Measurements from ENCODE around the gene DAPK1. TPM values are rescaled to one million over a fixed set of nuclear protein-coding genes. Genes with fewer than 3 reads are reported as not detected.
A peak's percentile ranks its signal among the peaks of the same experiment; 100 is the strongest.

Gene DAPK1
- total RNA-seq, 1 experiment from 2014 or later: not detected

DNA sequence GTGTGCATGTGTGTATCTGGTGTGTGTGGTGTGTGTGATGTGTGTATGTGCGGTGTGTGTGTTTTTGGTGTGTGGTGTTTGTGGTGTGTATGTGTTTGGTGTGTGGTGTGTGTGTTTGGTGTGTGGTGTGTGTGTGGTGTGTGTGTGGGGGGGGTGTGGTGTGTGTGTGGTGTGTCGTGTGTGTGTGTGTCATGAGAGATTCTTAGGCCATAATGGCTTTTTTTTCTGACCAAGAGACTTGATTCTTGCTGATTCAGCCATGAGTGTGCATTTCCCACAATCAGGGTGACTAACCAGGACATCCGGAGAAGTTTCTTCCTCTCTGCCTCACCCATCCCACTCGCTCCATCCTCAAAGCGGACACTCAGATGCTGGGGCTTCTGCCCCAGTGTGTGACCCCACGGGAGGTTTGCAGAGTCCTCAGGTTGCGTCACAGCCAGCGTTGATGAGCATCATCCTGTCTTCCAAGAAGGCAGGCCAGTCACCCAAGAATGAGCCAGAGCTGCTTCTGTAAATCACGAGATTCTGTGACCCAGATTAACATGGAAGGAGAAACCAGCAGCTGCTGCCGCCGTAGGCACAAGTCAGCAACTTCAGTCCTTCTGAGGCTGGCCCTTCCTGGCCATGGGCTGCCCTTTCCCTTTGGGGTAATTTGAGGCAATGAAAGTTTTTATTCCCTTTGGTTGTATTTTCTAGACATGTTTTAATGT lies 215.8 kb downstream of the DAPK1 start:
- DNase-seq (ENCODE audit: low spot score): no peak

DNA sequence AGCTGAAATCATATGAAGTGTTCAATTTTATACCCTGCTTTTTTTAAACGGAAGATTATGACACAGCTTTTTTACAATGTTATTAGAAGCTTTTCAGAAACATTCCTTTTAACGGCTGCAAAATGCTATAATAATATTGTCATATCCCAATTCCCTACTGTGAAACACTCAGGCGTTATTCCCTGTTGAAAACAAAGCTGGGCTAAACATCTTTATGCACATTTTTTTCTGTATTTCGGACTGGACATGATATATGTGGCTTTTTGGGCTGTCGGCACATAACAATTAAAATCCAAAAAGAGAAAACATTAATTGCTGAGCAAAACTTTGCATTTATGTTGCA lies 216.3 kb downstream of the DAPK1 start:
- in situ Hi-C loops (cut with HindIII; ENCODE audit: low sequenced_read_pairs): no loop called here
- DNase-seq (ENCODE audit: low spot score): no peak

More for the DNA sequence above, 215.8 kb downstream of the DAPK1 start:
- in situ Hi-C loops (cut with HindIII; ENCODE audit: low sequenced_read_pairs): no loop called here

DNA sequence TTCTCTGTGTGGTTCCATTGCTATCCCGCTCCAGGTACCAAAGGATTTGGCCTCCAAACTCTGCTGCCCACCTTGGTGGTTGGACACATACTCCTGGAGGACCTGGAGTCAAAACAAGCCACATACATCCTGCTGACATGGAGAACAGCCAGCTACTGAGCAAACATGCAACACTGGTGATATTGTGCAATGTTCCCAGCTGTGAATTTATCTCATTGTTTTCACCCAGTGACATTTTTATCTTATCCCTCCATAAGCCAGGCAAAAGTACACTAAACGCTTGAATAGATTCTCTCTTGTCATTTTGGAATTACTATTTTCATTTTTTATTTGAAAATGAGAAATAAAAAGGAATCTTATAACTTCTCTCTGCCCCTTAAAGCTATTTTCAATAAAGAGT lies 217.2 kb downstream of the DAPK1 start:
- in situ Hi-C loops (cut with HindIII; ENCODE audit: low sequenced_read_pairs): no loop called here
- no peak for DNase-seq (ENCODE audit: low spot score)

DNA sequence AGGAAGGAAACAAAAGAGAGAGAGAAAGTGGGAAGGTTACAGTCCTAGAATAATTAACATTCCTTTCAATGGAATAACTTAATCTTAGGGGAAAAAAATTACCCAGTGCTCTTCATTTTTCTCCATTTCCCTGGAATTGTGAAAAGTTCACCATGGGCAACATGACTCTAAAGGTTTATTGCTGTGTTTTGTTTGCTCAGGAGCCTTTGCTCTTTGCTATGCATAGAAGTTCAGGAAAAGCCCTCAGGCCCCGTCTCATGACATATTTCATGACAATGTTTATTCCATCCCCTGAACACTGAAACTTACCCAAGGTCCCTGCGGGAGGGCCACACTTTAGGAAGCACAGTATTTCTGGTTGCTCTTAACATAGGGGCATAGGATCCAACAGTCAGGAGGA lies 218.5 kb downstream of the DAPK1 start:
- no peak for DNase-seq (ENCODE audit: low spot score)
- in situ Hi-C loops (cut with HindIII; ENCODE audit: low sequenced_read_pairs): no loop called here

DNA sequence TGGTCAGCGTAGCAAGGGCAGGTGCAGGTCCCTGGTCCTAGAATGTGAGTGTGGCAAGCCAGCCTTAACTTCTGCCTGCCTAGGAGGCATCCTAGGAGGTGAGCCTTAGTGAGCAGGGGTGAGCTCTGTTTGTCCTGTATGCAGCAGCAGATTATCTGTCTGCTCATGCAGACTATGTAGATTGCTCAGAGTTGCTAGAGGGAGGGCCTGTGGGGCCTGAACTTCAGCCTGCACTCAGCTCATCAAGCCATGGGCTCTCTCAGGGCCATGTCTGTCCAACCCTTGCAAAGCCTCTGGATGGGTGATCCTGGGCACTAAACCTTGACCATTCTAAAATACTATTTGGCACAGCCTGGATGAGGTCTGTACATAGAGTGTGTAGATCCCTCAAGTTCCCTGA lies 219.8 kb downstream of the DAPK1 start:
- DNase-seq (ENCODE audit: low spot score): no peak
- in situ Hi-C loops (cut with HindIII; ENCODE audit: low sequenced_read_pairs): no loop called here

DNA sequence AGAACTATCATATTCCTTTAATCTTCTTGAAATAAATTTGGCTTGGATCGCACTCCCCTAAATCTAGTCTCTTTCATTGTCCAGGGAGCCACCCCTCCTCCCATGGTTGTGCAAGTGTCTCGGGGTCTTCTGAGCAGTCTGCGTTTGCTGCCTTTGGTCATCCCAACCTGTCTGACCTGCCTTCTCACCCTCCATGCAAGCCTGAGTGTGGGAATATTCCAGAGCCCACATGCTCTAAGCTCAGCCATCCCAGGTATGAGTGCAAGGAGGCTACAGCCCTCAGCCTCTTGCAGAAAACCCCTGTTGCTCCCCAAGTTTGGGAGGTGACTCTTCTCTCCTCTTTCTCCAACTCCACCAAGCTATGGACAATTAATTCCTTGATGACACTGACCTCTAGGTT lies 220.6 kb downstream of the DAPK1 start:
- DNase-seq (ENCODE audit: low spot score): no peak
- in situ Hi-C loops (cut with HindIII; ENCODE audit: low sequenced_read_pairs): no loop called here

DNA sequence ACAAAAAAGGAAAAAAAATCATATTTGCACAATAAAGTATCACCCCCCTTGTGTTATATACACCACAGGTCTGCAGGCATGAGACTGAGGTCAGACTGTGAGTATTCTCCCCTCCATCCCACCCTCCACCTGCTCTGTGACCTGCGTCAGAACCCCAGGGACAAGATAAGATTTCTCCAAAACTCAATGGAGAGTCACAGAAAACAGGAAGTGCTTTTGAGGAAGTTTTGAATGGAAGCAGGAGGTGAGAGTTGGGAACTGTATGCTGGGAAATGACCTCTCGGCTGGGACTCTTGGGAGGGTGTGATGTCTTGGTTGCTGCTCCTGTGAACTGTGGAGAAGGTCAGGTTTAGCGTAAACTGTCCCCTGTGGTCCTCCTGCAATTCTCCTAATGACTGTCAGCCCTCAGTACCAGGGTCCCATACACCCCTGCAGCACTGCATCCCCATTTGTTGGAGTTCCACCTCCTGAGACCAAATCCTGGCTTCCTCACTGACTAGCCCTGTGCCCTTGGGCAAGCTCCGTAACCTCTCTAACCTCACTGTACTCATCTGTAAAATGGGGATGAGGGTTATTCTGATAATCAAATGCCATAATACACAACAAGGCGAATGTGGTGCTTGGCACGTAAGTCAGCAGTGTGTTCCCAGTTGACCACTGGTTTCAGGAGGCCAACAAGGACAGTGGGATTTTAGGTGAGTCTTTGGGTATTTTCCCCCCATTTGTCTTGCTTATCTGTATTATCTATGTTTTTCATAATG lies 221.4 kb downstream of the DAPK1 start:
- no peak for DNase-seq (ENCODE audit: low spot score)
- in situ Hi-C loops (cut with HindIII; ENCODE audit: low sequenced_read_pairs): no loop called here

DNA sequence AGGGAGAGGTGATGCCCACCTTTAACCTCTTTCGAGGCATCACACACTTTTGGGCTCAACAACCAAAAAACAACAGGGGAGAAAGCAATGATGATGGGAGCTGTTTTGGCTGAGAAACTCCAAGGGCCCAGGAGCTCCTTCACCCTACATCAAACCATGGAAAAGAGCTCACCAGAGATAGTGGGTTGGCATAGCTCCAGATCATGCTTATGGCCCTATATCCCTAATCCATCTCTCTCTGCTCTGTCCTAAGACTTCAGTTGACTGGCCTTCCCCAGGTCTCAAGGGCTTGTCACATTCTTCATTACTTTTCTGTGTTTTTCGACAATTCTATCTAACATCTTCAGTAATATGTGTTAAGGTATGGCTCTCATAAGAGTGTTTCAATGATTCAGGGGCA lies 222.5 kb downstream of the DAPK1 start:
- in situ Hi-C loops (cut with HindIII; ENCODE audit: low sequenced_read_pairs): no loop called here
- DNase-seq (ENCODE audit: low spot score): no peak

DNA sequence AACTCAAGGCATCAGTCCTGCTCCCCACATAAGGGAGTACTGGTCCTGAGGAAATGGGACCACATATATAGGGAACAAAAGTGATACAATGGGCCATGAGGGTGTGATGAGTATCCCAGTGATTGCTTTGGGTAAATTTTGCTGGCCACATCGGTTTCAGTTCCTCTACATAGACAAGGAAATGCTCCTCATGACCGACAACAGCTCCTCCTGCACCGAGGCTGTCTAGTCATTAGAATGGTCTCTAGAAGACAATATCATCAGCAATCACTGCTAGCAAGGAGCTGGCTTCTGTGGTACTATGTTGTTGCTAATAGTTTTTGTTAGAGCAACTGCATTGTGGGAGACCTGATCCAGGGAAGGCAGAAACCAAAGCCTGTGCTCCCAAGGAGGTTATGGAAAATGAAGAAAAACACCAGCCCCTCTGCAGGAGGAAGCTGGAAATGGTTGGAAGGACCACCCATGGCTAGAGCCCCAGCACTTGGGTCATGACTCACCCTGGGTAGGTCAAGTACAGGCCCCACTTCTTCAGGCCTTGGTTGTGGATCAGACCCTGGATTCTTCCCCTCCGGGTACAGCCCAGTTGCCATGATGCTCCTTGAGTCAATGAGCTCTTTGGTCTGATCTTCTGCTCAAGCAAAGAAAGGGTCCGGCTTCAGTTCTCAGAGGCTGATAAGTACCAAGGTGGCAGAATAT lies 224.9 kb downstream of the DAPK1 start:
- no peak for DNase-seq (ENCODE audit: low spot score)
- in situ Hi-C loops (cut with HindIII; ENCODE audit: low sequenced_read_pairs): no loop called here

DNA sequence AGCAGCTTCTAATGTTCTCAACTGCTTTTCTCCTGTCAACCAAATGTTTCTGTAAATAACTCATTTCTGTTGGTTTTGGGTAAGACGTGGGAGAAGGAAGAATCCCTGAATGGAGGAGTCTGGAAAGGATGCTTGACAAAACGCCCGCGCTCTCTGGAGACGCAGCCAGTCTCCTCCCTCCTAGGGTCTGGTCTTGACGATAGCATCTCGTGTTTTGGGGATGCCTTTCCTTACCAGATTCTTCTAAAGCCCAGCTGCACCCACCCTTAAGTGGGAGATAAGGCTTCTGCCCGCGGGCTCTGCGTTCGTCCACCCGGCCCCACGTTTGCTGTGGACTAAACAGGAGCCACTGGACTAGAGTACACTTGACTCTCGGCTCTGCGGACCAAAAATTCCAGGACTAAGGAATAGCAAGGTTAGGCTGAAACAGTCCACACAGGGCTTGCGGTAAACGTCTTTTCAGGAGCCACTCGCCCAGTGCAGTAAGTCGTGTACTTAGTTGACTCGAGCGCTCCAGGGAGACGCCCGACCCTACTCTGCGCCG lies 227.8 kb downstream of the DAPK1 start:
- in situ Hi-C loops (cut with HindIII; ENCODE audit: low sequenced_read_pairs): no loop called here
- peak; percentile 76 for DNase-seq (ENCODE audit: low spot score)

DNA sequence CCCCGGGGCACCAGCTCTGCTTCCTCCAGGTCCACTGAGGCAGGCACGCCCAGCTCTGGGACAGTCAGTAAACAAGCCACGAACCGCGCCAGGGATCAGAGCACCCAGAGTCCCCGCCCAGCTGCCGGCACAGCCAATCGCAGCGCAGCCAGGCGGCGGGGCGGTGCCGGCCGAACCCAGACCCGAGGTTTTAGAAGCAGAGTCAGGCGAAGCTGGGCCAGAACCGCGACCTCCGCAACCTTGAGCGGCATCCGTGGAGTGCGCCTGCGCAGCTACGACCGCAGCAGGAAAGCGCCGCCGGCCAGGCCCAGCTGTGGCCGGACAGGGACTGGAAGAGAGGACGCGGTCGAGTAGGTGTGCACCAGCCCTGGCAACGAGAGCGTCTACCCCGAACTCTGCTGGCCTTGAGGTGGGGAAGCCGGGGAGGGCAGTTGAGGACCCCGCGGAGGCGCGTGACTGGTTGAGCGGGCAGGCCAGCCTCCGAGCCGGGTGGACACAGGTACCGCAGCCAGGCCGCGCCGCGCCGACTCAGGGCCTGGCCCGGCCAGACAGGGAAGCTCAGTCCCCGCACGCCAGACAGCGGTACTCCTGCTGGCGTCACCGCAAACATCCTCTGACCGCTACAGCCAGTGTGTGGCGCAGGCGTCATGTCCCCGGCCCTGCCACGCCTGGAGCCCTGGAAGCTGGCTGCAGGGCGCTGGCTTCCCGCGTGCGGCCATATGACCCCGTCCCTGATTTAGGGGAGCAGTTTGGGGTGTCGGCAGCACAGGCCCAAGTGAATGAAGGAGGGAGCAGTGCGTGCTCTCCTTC lies 228.4 kb downstream of the DAPK1 start, which contains the start of gene CTSL:
CTSL (plus strand) TSS at position 220 of the 810 bp plus-strand sequence. CDS start 1,485 bp downstream, outside the sequence.
- peak; percentile 95 for DNase-seq (ENCODE audit: low spot score)
- in situ Hi-C loops (cut with HindIII; ENCODE audit: low sequenced_read_pairs): no loop called here

DNA sequence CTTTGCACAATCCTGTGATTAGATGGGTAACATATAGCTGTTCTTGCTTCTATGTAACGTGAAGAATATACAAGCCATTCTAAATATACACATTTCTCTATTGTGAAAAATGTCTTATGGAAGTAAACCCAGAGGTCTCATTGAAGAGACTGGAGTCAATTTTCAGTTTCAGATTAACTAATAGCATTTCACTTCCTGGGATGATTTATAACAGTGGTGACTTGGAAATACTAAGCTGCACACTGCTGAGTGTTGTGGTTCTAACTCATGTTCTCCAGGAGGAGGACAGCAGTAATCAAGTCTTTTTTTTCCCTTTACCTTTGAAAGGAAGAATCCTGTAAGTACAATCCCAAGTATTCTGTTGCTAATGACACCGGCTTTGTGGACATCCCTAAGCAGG lies 231.6 kb downstream of the DAPK1 start:
- DNase-seq (ENCODE audit: low spot score): no peak

DNA sequence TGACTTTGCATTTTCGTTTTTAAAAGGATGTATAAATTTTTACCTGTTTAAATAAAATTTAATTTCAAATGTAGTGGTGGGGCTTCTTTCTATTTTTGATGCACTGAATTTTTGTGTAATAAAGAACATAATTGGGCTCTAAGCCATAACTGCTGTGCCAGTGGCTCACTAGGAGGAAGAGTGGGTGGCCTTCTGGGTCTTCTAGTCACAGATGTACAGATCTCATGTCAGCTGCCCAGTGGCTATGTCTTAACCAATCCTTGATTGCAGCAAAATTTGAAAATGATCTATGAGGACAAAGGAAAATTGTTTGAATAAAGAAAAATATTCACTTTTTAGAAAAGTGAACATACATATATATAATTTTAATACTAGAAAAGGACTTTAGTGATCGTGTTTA lies 233.7 kb downstream of the DAPK1 start:
- DNase-seq (ENCODE audit: low spot score): no peak
- in situ Hi-C loops (cut with HindIII; ENCODE audit: low sequenced_read_pairs): no loop called here

More for the DNA sequence above, 231.6 kb downstream of the DAPK1 start:
- in situ Hi-C loops (cut with HindIII; ENCODE audit: low sequenced_read_pairs): no loop called here

DNA sequence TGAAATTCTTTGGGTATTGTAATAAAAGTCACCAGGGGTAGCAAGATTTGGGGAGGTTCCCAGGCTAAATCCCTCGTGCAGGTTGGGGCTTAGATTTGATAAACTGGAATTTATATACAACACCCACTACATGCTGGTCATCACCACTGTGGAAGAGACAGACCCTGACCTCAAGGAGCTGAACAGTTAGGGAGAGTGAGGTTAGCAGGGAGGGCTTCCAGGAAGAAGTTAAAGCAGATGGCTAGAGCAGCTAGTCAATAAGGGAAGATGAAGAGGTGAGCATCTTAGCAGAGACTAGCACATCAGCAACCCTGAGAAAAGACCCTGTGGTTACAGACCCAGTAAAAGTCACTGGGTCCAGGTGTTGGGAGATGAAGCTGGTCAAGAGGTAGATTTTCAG lies 234.7 kb downstream of the DAPK1 start:
- in situ Hi-C loops (cut with HindIII; ENCODE audit: low sequenced_read_pairs): no loop called here
- no peak for DNase-seq (ENCODE audit: low spot score)

DNA sequence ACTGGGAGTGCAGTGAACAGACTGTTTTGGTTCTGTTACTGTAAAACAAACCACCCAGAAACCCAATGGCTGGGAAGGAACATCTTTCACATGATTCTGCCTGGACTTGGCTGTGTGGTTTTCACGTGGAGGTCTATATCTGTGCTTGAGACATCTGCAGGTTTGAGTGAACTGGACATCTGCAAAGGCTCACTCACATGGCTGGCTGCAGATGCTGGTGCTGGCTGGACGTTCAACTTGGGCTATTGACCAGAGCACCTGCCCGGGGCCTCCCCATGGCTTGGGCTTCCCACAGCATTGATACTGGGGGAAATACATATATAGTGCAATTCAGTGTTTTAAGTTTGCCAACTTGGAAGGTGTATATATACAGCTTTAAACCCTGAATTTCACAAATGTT lies 235.1 kb downstream of the DAPK1 start:
- in situ Hi-C loops (cut with HindIII; ENCODE audit: low sequenced_read_pairs): no loop called here
- DNase-seq (ENCODE audit: low spot score): no peak

DNA sequence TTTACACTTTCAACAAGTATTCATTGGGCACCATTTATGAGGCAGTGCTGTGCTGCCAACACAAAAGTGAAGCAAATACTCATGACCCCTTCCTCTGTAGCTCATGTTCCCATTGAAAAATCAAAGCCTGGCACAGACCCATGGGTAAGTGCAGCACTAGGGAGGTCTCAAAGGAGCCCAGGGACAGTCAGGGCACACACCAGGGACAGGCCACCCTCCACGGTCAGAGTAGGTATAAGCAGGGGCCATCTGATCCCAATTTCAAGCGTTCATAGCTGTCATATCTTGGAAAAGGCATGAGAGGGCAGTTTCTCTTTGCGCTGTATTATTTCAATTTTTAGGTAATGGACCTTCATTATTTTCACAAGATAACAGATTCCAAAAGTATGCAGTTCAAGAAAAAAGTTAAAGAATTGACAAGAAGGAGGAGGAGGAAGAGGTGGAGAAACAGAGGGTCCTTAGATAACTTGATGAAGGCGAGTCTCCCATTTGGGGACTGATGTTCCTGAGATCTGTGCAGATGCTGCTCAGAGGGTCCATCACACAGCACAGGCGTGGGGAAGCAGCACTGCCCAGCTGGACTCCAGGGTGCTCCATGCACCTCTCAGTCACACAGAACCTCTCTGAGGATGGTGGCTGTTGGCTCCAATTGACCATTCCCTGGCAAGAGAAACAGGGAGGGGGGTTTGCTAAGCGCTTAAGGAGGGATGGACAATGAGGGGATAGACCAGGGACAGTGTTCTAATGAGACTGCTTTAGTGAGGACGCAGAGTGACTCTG lies 235.8 kb downstream of the DAPK1 start:
- in situ Hi-C loops (cut with HindIII; ENCODE audit: low sequenced_read_pairs): no loop called here
- DNase-seq (ENCODE audit: low spot score): no peak

DNA sequence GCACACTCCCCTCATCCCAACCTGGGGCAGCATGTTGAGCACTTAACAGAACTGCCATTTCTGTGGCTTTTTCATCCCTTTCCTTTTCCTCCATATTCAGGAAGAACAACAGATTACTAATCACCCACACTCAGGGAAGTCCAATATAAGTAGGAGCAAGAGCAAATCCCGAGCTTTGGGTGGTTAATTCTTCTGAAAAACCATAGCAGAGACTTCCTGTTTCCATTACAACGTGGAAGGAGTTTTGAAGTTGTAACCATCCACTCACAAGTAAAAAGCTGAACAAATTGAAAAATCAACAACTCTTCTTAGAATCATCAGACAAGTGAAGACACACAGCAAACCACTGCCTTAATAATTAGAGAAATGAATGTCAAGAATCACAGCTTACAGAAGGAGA lies 236.4 kb downstream of the DAPK1 start:
- no peak for DNase-seq (ENCODE audit: low spot score)
- in situ Hi-C loops (cut with HindIII; ENCODE audit: low sequenced_read_pairs): no loop called here

DNA sequence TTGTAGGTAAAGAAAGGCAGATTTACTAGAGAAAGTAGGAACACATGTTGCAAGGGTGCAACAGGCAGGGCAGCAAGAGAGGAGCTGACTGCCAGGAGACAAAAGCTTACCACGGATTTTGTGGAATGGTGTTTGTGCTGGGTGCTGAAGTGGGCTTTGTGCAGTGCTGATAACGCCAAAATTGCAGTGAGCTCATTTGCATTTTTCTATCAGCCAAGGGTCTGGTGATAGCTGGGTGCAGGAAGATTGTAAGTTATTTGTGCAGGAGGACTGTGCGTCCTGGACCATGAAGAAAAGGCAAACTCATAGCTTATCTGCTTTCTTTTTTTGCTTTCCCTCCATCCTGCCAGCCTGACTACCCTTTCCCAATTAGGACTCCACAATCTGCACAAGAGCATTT lies 241.9 kb downstream of the DAPK1 start:
- DNase-seq (ENCODE audit: low spot score): no peak
- in situ Hi-C loops (cut with HindIII; ENCODE audit: low sequenced_read_pairs): no loop called here

All from G401 (cell line).